HG02852 (cell line): ENCODE results near the gene TOR4A.

ENCODE experiments used
- ATAC-seq: cut with Tn5 transposase; IDR thresholded peaks from one replicate; pipeline ENCODE4 v1.9.1; 2021; ENCODE audit warnings: mild to moderate bottlenecking, moderate library complexity; ENCODE audit not compliant: unreplicated experiment

Gene TOR4A

GRCh38 chr9:137270929-137271695 lies 6.4 kb upstream of the TOR4A start:
- ATAC-seq: no peak

GRCh38 chr9:137271696-137272076 lies 5.8 kb upstream of the TOR4A start:
- ATAC-seq: no peak

- no peak for ATAC-seq
Observed at GRCh38 chr9:137272241-137273094, 5.1 kb upstream of the TOR4A start.

- ATAC-seq: no peak
Observed at GRCh38 chr9:137273095-137273490, 4.4 kb upstream of the TOR4A start.

GRCh38 chr9:137273611-137274320 lies 3.8 kb upstream of the TOR4A start:
- no peak for ATAC-seq

- ATAC-seq: no peak
Observed at GRCh38 chr9:137275203-137275587, 2.3 kb upstream of the TOR4A start.

- ATAC-seq: no peak
Observed at GRCh38 chr9:137275588-137276472, 1.7 kb upstream of the TOR4A start.

GRCh38 chr9:137276473-137277328 lies 825 bp upstream of the TOR4A start:
- no peak for ATAC-seq

- ATAC-seq: no peak
Observed at GRCh38 chr9:137278061-137278701, 655 bp downstream of the TOR4A start.

GRCh38 chr9:137278721-137279711 lies 1.5 kb downstream of the TOR4A start:
- ATAC-seq: no peak

GRCh38 chr9:137279741-137280473 lies 2.4 kb downstream of the TOR4A start:
- no peak for ATAC-seq

GRCh38 chr9:137280474-137281344 lies 3.2 kb downstream of the TOR4A start:
- no peak for ATAC-seq

GRCh38 chr9:137281345-137282116 lies 4.0 kb downstream of the TOR4A start:
- ATAC-seq: no peak

GRCh38 chr9:137286975-137287383 lies 9.5 kb downstream of the TOR4A start:
- ATAC-seq: no peak

GRCh38 chr9:137293094-137293481 lies 15.6 kb downstream of the TOR4A start:
- no peak for ATAC-seq
